IMR-90 (cell line): ENCODE data around the gene CDADC1. TPM values are rescaled to one million over a fixed set of nuclear protein-coding genes. Genes with fewer than 3 reads are reported as not detected.

Source experiments
- ATAC-seq: fragments of 200-7000 bp; cut with Tn5 transposase; 2 replicates; pipeline ENCODE4 v1.9.1; 2020; ENCODE audit warnings: low read depth, mild to moderate bottlenecking, moderate library complexity
- BruUV-seq: library from RNA; stranded (reverse); fragments of 400-500 nt; replicated peaks from 2 replicates; lab custom pipeline; 2021; lab: Mats Ljungman, UMichigan
- CTCF ChIA-PET: fragments of 300-600 bp; formaldehyde crosslinking; extraction: SDS; loops from one replicate; lab custom pipeline; 2021; ENCODE audit warnings: antibody characterized with exemption; lab: Yijun Ruan, JAX
- POLR2A ChIA-PET: fragments of 300-600 bp; sonication (Branson Sonifier 250); formaldehyde crosslinking; loops from one replicate; lab custom pipeline; 2022; ENCODE audit warnings: antibody characterized with exemption; ENCODE audit not compliant: unreplicated experiment; lab: Charles Lee
- DNase-seq: peaks from one replicate; pipeline ENCODE4 v3.0.0; 2013
- H2AFZ ChIP-seq: replicated peaks from 2 replicates; pipeline ENCODE3; 2013; ENCODE audit warnings: low read length, mild to moderate bottlenecking; ENCODE audit not compliant: poor library complexity
- H2AK5ac ChIP-seq: 2 replicates; pipeline ENCODE4 v1.6.1; 2013; ENCODE audit warnings: low read depth, low read length, inconsistent platforms
- H2AK9ac ChIP-seq: replicated peaks from 2 replicates; pipeline ENCODE3; 2013; ENCODE audit warnings: mild to moderate bottlenecking, low read depth, low read length, moderate library complexity; ENCODE audit not compliant: poor library complexity
- H2BK120ac ChIP-seq: 2 replicates; pipeline ENCODE4 v1.6.1; 2013; ENCODE audit warnings: low read depth, low read length, inconsistent platforms
- H2BK15ac ChIP-seq: 3 replicates; pipeline ENCODE4 v1.6.1; 2013; ENCODE audit warnings: low read depth, low read length, inconsistent platforms
- H2BK20ac ChIP-seq: 2 replicates; pipeline ENCODE4 v1.6.1; 2013; ENCODE audit warnings: low read depth, mild to moderate bottlenecking, inconsistent platforms, low read length, moderate library complexity
- H2BK5ac ChIP-seq: 2 replicates; pipeline ENCODE4 v1.6.1; 2013; ENCODE audit warnings: mild to moderate bottlenecking, low read depth, low read length, inconsistent platforms; ENCODE audit not compliant: poor library complexity, severe bottlenecking
- H3K14ac ChIP-seq: replicated peaks from 2 replicates; pipeline ENCODE4 v1.6.1; 2013; ENCODE audit warnings: low read depth, low read length, inconsistent platforms
- H3K18ac ChIP-seq: 2 replicates; pipeline ENCODE4 v1.6.1; 2013; ENCODE audit warnings: low read depth, low read length, control low read depth
- H3K23ac ChIP-seq: 2 replicates; pipeline ENCODE4 v1.6.1; 2013; ENCODE audit warnings: low read depth, low read length, inconsistent platforms
- H3K27ac ChIP-seq: 2 replicates; pipeline ENCODE4 v1.5.1; 2013; ENCODE audit warnings: mild to moderate bottlenecking, control low read depth, low read length; ENCODE audit not compliant: insufficient read depth
- H3K27me3 ChIP-seq: 2 replicates; pipeline ENCODE4 v1.6.1; 2013; ENCODE audit warnings: low read length; ENCODE audit not compliant: control insufficient read depth, insufficient read depth
- H3K36me3 ChIP-seq: 2 replicates; pipeline ENCODE4 v1.6.1; 2013; ENCODE audit warnings: low read length, mixed read lengths; ENCODE audit not compliant: control insufficient read depth, insufficient read depth
- H3K4ac ChIP-seq: 2 replicates; pipeline ENCODE4 v1.6.1; 2013; ENCODE audit warnings: low read depth, low read length, inconsistent platforms
- H3K4me1 ChIP-seq: 2 replicates; pipeline ENCODE4 v1.6.1; 2013; ENCODE audit warnings: low read length, mixed read lengths; ENCODE audit not compliant: control insufficient read depth, insufficient read depth
- H3K4me2 ChIP-seq: 2 replicates; pipeline ENCODE4 v1.6.1; 2013; ENCODE audit warnings: low read depth, mild to moderate bottlenecking, control low read depth, low read length, moderate library complexity
- H3K4me3 ChIP-seq: 2 replicates; pipeline ENCODE4 v1.5.1; 2013; ENCODE audit warnings: low read depth, mild to moderate bottlenecking, control low read depth, low read length, moderate library complexity; ENCODE audit not compliant: insufficient read depth
- H3K56ac ChIP-seq: 2 replicates; pipeline ENCODE4 v1.6.1; 2013; ENCODE audit warnings: low read length, inconsistent platforms; ENCODE audit not compliant: insufficient read depth; ENCODE audit errors: extremely low read depth
- H3K79me1 ChIP-seq, 2 experiments: 2 replicates each; pipeline ENCODE4 v1.6.1; 2013; ENCODE audit warnings: low read length in 2 of 2, inconsistent platforms in 1 of 2, low read depth in 1 of 2
- H3K9ac ChIP-seq: 2 replicates; pipeline ENCODE4 v1.6.1; 2013; ENCODE audit warnings: low read depth, low read length, control low read depth
- H3K9me1 ChIP-seq: 2 replicates; pipeline ENCODE4 v1.6.1; 2013; ENCODE audit warnings: low read length, inconsistent platforms; ENCODE audit not compliant: insufficient read depth
- H3K9me3 ChIP-seq: 2 replicates; pipeline ENCODE4 v1.6.1; 2013; ENCODE audit warnings: low read length; ENCODE audit not compliant: control insufficient read depth, insufficient read depth
- H4K20me1 ChIP-seq: 2 replicates; pipeline ENCODE4 v1.6.1; 2013; ENCODE audit warnings: low read length, inconsistent platforms; ENCODE audit not compliant: insufficient read depth
- H4K5ac ChIP-seq: 2 replicates; pipeline ENCODE4 v1.6.1; 2013; ENCODE audit warnings: mild to moderate bottlenecking, low read depth, low read length, control low read depth
- H4K8ac ChIP-seq, 2 experiments: 2 replicates each; pipeline ENCODE4 v1.6.1; 2013; ENCODE audit warnings: low read depth in 2 of 2, low read length in 2 of 2, control low read depth in 1 of 2, inconsistent platforms in 1 of 2
- H4K91ac ChIP-seq: 2 replicates; pipeline ENCODE4 v1.6.1; 2013; ENCODE audit warnings: low read depth, low read length, inconsistent platforms; ENCODE audit not compliant: insufficient read depth
- BHLHE40 ChIP-seq: fragments of 150-350 bp; IDR thresholded peaks from 2 replicates; pipeline ENCODE4 v1.6.1; 2016; ENCODE audit warnings: mild to moderate bottlenecking, low read depth, low read length
- POLR2A ChIP-seq: IDR thresholded peaks from 2 replicates; pipeline ENCODE4 v1.6.1; 2012; ENCODE audit warnings: mild to moderate bottlenecking, low read depth, low read length
- RAD21 ChIP-seq: IDR thresholded peaks from 2 replicates; pipeline ENCODE4 v1.6.1; 2012; ENCODE audit warnings: low read length, improper control_type of control experiment
- RCOR1 ChIP-seq: IDR thresholded peaks from 2 replicates; pipeline ENCODE4 v1.6.1; 2012; ENCODE audit warnings: mild to moderate bottlenecking, low read length, improper control_type of control experiment; ENCODE audit not compliant: insufficient replicate concordance
- SMC3 ChIP-seq: fragments of 150-350 bp; IDR thresholded peaks from 2 replicates; pipeline ENCODE4 v1.6.1; 2016; ENCODE audit warnings: low read depth, mild to moderate bottlenecking, antibody characterized with exemption, low read length, moderate library complexity
- whole genome bisulfite sequencing, 2 experiments: methylation state at CpG; one replicate each; pipeline versions ENCODE4 v1.1.5 to v1.1.7; 2013; ENCODE audit warnings: missing lambda C conversion rate in 2 of 2; ENCODE audit not compliant: insufficient read length in 1 of 2; ENCODE audit errors: extremely low coverage in 2 of 2; 5-methylcytosine and 5-hydroxymethylcytosine counted together
- dilution Hi-C: fragments of 300-500 bp; cut with HindIII; formaldehyde crosslinking; loops from one replicate; pipeline ENCODE4 v1.14.3; 2018; ENCODE audit warnings: low sequenced_read_pairs; ENCODE audit not compliant: unreplicated experiment
- in situ Hi-C: fragments of 300-500 bp; cut with MboI; formaldehyde crosslinking; loops from 3 replicates; pipeline ENCODE4 v1.14.3; 2019; ENCODE audit warnings: low sequenced_read_pairs, inconsistent platforms, mixed read lengths
- intact Hi-C: fragments of 100-400 bp; cut with micrococcal nuclease; formaldehyde crosslinking; loops from 2 replicates; pipeline ENCODE4 v1.10.0; 2022
- polyA plus RNA-seq, 3 experiments: library from polyadenylated mRNA; depleted of rRNA; stranded (reverse); fragments of >200 nt; gene quantifications; 2 replicates each; pipeline ENCODE4 v1.2.3, GENCODE V29; 2012; ENCODE audit warnings: low replicate concordance in 1 of 3
- total RNA-seq: library from RNA; depleted of rRNA; stranded (reverse); fragments of >200 nt; gene quantifications from 2 replicates; pipeline ENCODE4 v1.2.3, GENCODE V29; 2012
- TF ChIP-seq, protein P1 (sequence below): fragments of 150-350 bp; IDR thresholded peaks from 2 replicates; pipeline ENCODE4 v1.6.1; 2016; ENCODE audit warnings: low read depth, mild to moderate bottlenecking, low read length, moderate library complexity, borderline replicate concordance
- TF ChIP-seq, protein P2 (sequence below): fragments of 150-350 bp; IDR thresholded peaks from 2 replicates; pipeline ENCODE4 v1.6.1; 2017; ENCODE audit warnings: mild to moderate bottlenecking, antibody characterized with exemption, low read length, low read depth

The CDADC1 gene
- total and polyA plus RNA-seq, 2 of the 4 experiments (the other 2 are of a cell fraction): 0.54 to 2.6 TPM

DNA sequence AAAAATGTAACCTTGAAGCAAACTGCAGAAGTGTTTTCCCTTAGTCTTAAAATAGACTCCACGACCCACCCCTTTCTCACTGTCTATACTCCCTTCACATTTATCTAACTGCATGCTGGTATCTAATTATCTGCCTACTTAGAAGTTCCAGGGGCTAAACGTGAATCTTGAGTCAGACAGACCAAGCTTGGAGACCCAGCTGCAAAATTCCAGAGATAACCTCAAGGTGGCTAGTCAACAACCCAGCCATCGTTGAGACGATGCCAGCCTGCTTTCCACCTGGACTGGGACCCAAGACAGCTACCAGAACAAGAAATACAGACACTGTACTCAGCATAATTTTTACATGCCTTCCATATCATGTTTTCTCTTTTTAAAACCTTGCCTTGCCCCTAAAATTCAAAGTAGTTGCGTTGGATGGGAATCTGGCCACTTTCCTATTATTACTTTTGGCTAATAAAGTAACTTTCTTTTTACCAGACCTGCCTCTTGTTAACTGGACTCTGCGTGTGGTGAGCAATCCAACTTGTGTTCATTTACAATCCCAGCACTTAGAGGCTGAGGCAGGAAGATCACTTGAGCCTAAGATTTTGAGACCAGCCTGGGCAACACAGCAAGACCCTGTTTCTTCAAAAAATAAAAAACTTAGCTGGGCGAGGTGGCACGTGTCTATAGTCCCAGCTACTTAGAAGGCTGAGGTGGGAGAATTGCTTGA, 82.3 kb downstream of the CDADC1 start:
- Histone ChIP-seq H3K4me2 (no peak overlapping the region), H3K27ac (no peak overlapping the region), H3K14ac (no peak overlapping the region), H3K79me1 (no peaks in the 10 kb centered on the region), H3K56ac (no peak overlapping the region; the same call in 1 of the 2 replicates), H3K27me3 (no peaks in the 10 kb centered on the region), H3K9me3 (no peaks in the 10 kb centered on the region), H3K4me3 (no peak overlapping the region), H3K9me1 (no peaks in the 10 kb centered on the region), H2AK5ac (no peak overlapping the region), H3K4me1 (peaks cover 2% of the 10 kb centered on the region; the same call in 1 of the 2 replicates), H2BK15ac (no peak overlapping the region), H4K91ac (no peak overlapping the region), H4K5ac (no peak overlapping the region), H2BK20ac (no peak overlapping the region), H2BK120ac (no peak overlapping the region), H4K20me1 (no peaks in the 10 kb centered on the region), H2AFZ (no peak overlapping the region), H3K23ac (no peak overlapping the region), H3K9ac (no peak overlapping the region), H2BK5ac (no peak overlapping the region), H3K4ac (no peak overlapping the region), H3K36me3 (peaks cover 2% of the 10 kb centered on the region; the same call in 1 of the 2 replicates), H2AK9ac (no peak overlapping the region), H3K18ac (no peak overlapping the region; the same call in 1 of the 2 replicates), H4K8ac (no peak overlapping the region)
- intact Hi-C loops (no loop called here), dilution Hi-C loops (no loop called here), in situ Hi-C loops (no loop called here)
- 83% methylated on average over 3 of the region's 8 CpGs; no CpG with 5 or more reads in 1 of the 2 experiments for WGBS, 2 experiments
- no peak for ATAC-seq
- CTCF ChIA-PET: no interaction called here
- POLR2A ChIA-PET: no interaction called here
- BruUV-seq: no TSS peak
- TF ChIP-seq, protein P1, sequence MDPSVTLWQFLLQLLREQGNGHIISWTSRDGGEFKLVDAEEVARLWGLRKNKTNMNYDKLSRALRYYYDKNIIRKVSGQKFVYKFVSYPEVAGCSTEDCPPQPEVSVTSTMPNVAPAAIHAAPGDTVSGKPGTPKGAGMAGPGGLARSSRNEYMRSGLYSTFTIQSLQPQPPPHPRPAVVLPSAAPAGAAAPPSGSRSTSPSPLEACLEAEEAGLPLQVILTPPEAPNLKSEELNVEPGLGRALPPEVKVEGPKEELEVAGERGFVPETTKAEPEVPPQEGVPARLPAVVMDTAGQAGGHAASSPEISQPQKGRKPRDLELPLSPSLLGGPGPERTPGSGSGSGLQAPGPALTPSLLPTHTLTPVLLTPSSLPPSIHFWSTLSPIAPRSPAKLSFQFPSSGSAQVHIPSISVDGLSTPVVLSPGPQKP: no peak
- no peak for TF ChIP-seq POLR2A
- no peak for TF ChIP-seq RAD21
- TF ChIP-seq, protein P2, sequence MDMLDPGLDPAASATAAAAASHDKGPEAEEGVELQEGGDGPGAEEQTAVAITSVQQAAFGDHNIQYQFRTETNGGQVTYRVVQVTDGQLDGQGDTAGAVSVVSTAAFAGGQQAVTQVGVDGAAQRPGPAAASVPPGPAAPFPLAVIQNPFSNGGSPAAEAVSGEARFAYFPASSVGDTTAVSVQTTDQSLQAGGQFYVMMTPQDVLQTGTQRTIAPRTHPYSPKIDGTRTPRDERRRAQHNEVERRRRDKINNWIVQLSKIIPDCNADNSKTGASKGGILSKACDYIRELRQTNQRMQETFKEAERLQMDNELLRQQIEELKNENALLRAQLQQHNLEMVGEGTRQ: no peak
- no peak for TF ChIP-seq BHLHE40
- no peak for TF ChIP-seq SMC3
- TF ChIP-seq RCOR1: no peak
- DNase-seq: no peak
